Mesothelial cell of epicardium (in vitro differentiated cells): ENCODE measurements around the gene COL25A1. TPM values are rescaled to one million over a fixed set of nuclear protein-coding genes. Genes with fewer than 3 reads are reported as not detected.
A peak's percentile ranks its signal among the peaks of the same experiment; 100 is the strongest.
"Not testable (repeated sequence)": the region's sequence is repeated elsewhere in the genome, so short reads cannot be mapped to it uniquely, and the experiment has no call there.

Experiments used
- DNase-seq, 2 experiments: peaks; one replicate each; pipeline ENCODE4 v3.0.0; 2021; ENCODE audit warnings: low spot score in 2 of 2; ENCODE audit not compliant: unreplicated experiment in 2 of 2
- H3K27ac Mint-ChIP-seq: 2 replicates; pipeline ENCODE4 v1.8.0; 2021; ENCODE audit warnings: mixed read lengths
- H3K27me3 Mint-ChIP-seq: 2 replicates; pipeline ENCODE4 v1.8.0; 2021; ENCODE audit warnings: low read depth, mixed read lengths
- H3K36me3 Mint-ChIP-seq: 2 replicates; pipeline ENCODE4 v1.8.0; 2021; ENCODE audit warnings: mixed read lengths
- H3K4me1 Mint-ChIP-seq: 2 replicates; pipeline ENCODE4 v1.8.0; 2021; ENCODE audit warnings: mixed read lengths
- H3K4me3 Mint-ChIP-seq: 2 replicates; pipeline ENCODE4 v1.8.0; 2021; ENCODE audit warnings: mild to moderate bottlenecking, moderate library complexity, mixed read lengths
- H3K9me3 Mint-ChIP-seq: 2 replicates; pipeline ENCODE4 v1.8.0; 2021; ENCODE audit warnings: mixed read lengths
- CTCF ChIP-seq: fragments of 200-600 bp; sonication (generic); IDR thresholded peaks from one replicate; pipeline ENCODE4 v1.5.0; 2021; ENCODE audit warnings: antibody characterized with exemption; ENCODE audit not compliant: unreplicated experiment
- total RNA-seq: library from RNA; stranded (reverse); gene quantifications from 3 replicates; pipeline ENCODE4 v1.2.1, GENCODE V29; 2021

The COL25A1 gene
- total RNA-seq, 1 donor from 2014 or later, result 56.7 TPM

GRCh38 chr4:108988464-108989195 lies 313.8 kb downstream of the COL25A1 start:
- no peaks in the 10 kb centered on the region for H3K36me3 Mint-ChIP-seq
- DNase-seq, result no peak
- H3K27ac Mint-ChIP-seq, result no peak overlapping the region
- H3K4me3 Mint-ChIP-seq, result no peak overlapping the region
- no peaks in the 10 kb centered on the region for H3K9me3 Mint-ChIP-seq
- TF ChIP-seq CTCF, result no peak
- H3K27me3 Mint-ChIP-seq, result no peaks in the 10 kb centered on the region
- peaks cover 9% of the 10 kb centered on the region for H3K4me1 Mint-ChIP-seq

- H3K27me3 Mint-ChIP-seq, H3K36me3 Mint-ChIP-seq, H3K9me3 Mint-ChIP-seq, H3K27ac Mint-ChIP-seq, H3K4me3 Mint-ChIP-seq, DNase-seq: not testable (repeated sequence)
- H3K4me1 Mint-ChIP-seq, result peaks cover 10% of the 10 kb centered on the region
These were observed 318.0 kb downstream of the COL25A1 start for GRCh38 chr4:108984495-108984894.

- Mint-ChIP-seq H3K4me1 (peaks cover 10% of the 10 kb centered on the region), H3K36me3 (no peaks in the 10 kb centered on the region), H3K27me3 (no peaks in the 10 kb centered on the region), H3K9me3 (no peaks in the 10 kb centered on the region), H3K4me3 (no peak overlapping the region), H3K27ac (peak overlapping the region; percentile 44)
- no peak for TF ChIP-seq CTCF
- no peak for DNase-seq
These were observed 319.9 kb downstream of the COL25A1 start for GRCh38 chr4:108982402-108983185.

GRCh38 chr4:108980455-108981239 lies 321.8 kb downstream of the COL25A1 start:
- Mint-ChIP-seq H3K4me3 (no peak overlapping the region), H3K9me3 (no peaks in the 10 kb centered on the region), H3K27me3 (no peaks in the 10 kb centered on the region), H3K36me3 (no peaks in the 10 kb centered on the region), H3K4me1 (peaks cover 10% of the 10 kb centered on the region), H3K27ac (no peak overlapping the region)
- DNase-seq, result no peak
- no peak for TF ChIP-seq CTCF

- no peak for TF ChIP-seq CTCF
- peaks cover 10% of the 10 kb centered on the region for H3K4me1 Mint-ChIP-seq
- H3K36me3 Mint-ChIP-seq, result no peaks in the 10 kb centered on the region
- H3K27ac Mint-ChIP-seq, result no peak overlapping the region
- no peak for DNase-seq
- H3K4me3 Mint-ChIP-seq, result no peak overlapping the region
- no peaks in the 10 kb centered on the region for H3K9me3 Mint-ChIP-seq
- H3K27me3 Mint-ChIP-seq, result no peaks in the 10 kb centered on the region
These were observed 322.7 kb downstream of the COL25A1 start for GRCh38 chr4:108979759-108980158.
